ENCODE results near the gene GP9. TPM values are rescaled to one million over a fixed set of nuclear protein-coding genes. Genes with fewer than 3 reads are reported as not detected.

GP9 gene
- total and polyA plus RNA-seq, 7 donors: 0.26 TPM; not detected in 6

Other genes starting within 250 kb of the GP9 start
- gene ACAD9, start 181.2 kb upstream of the GP9 start, total RNA-seq: 10 to 100 TPM; 30.3 to 40.5 (median 34.4) TPM
- gene ACAD9, start 181.2 kb upstream of the GP9 start, polyA plus RNA-seq: 10 to 100 TPM; 16.2 to 32.4 (median 18.5) TPM
- under 1 TPM in 3 of 4 donors, not detected in 1; under 0.01 to 0.83 (median 0.33) TPM for gene CFAP92, start 66.7 kb upstream of the GP9 start, total RNA-seq
- gene CFAP92, start 66.7 kb upstream of the GP9 start, polyA plus RNA-seq: 1 to 10 TPM in 1 of 3 donors, under 1 TPM in 1, not detected in 1; 0.61 to 1.2 TPM
- gene EFCC1, start 59.5 kb upstream of the GP9 start, total RNA-seq: 10 to 100 TPM in 1 of 4 donors, 1 to 10 TPM in 3; 4.6 to 15.0 (median 5.3) TPM
- gene EFCC1, start 59.5 kb upstream of the GP9 start, polyA plus RNA-seq: 1 to 10 TPM in 2 of 3 donors, under 1 TPM in 1; 0.46 to 2.4 (median 1.9) TPM
- 1 to 10 TPM; 2.8 to 5.8 (median 4.0) TPM for gene RAB43, start 61.0 kb downstream of the GP9 start, total RNA-seq
- gene RAB43, start 61.0 kb downstream of the GP9 start, polyA plus RNA-seq: 10 to 100 TPM in 2 of 3 donors, 1 to 10 TPM in 1; 9.6 to 31.3 (median 10.9) TPM
- gene ISY1, start 100.3 kb downstream of the GP9 start, total RNA-seq: 10 to 100 TPM; 18.0 to 26.0 (median 22.5) TPM
- gene ISY1, start 100.3 kb downstream of the GP9 start, polyA plus RNA-seq: 10 to 100 TPM; 25.2 to 31.2 (median 28.2) TPM
- gene CNBP, start 123.1 kb downstream of the GP9 start, total RNA-seq: 100 to 1,000 TPM; 398 to 687 (median 623) TPM
- 100 to 1,000 TPM; 251 to 392 (median 343) TPM for gene CNBP, start 123.1 kb downstream of the GP9 start, polyA plus RNA-seq
- gene COPG1, start 188.8 kb downstream of the GP9 start, total RNA-seq: 10 to 100 TPM; 50.9 to 78.1 (median 57.9) TPM
- 100 to 1,000 TPM; 104 to 151 (median 148) TPM for gene COPG1, start 188.8 kb downstream of the GP9 start, polyA plus RNA-seq
- 10 to 100 TPM; 15.2 to 22.5 (median 20.2) TPM for gene HMCES, start 218.1 kb downstream of the GP9 start, total RNA-seq
- gene HMCES, start 218.1 kb downstream of the GP9 start, polyA plus RNA-seq: 10 to 100 TPM; 21.6 to 41.2 (median 25.4) TPM

All from sigmoid colon (tissue), 7 donors.